Tibial artery (tissue), 4 donors: ENCODE data around the gene RASSF1.

Experiments
- DNase-seq, 2 donors: peaks; one replicate each; pipeline ENCODE4 v3.0.0-alpha.2; 2019
- H3K27ac ChIP-seq, 2 donors: fragments of 200-600 bp; sonication (generic) in 1 of 2; 1 replicate in 1 of 2; 2 replicates in 1 of 2; pipeline ENCODE4 v1.5.1; 2018 to 2019; ENCODE audit warnings: mild to moderate bottlenecking in 1 of 2
- H3K27me3 ChIP-seq, 2 donors: fragments of 200-600 bp; sonication (generic) in 1 of 2; one replicate each; pipeline versions ENCODE4 v1.5.1 to v1.6.0; 2016 to 2019
- H3K36me3 ChIP-seq, 3 donors: fragments of 200-600 bp; sonication (generic) in 2 of 3; one replicate each; pipeline ENCODE4 v1.5.1; 2016 to 2019; ENCODE audit warnings: mild to moderate bottlenecking in 2 of 3
- H3K4me1 ChIP-seq, 4 donors: fragments of 200-600 bp; sonication (generic) in 2 of 4; 1 replicate in 3 of 4; 2 replicates in 1 of 4; pipeline ENCODE4 v1.5.1; 2016 to 2019
- H3K4me3 ChIP-seq, 2 donors: fragments of 200-600 bp; sonication (generic) in 1 of 2; 1 replicate in 1 of 2; 2 replicates in 1 of 2; pipeline ENCODE4 v1.5.1; 2018 to 2019; ENCODE audit warnings: mild to moderate bottlenecking in 2 of 2
- H3K9me3 ChIP-seq, 3 donors: fragments of 200-600 bp; sonication (generic) in 1 of 3; one replicate each; pipeline ENCODE4 v1.5.1; 2016 to 2019
- CTCF ChIP-seq, 2 experiments: fragments of 200-600 bp in 1 of 2; fragments of 450-650 bp in 1 of 2; IDR thresholded peaks; one replicate each; pipeline ENCODE4 v1.5.1; 2017 to 2019; ENCODE audit warnings: antibody characterized with exemption in 2 of 2, mild to moderate bottlenecking in 1 of 2, moderate library complexity in 1 of 2
- intact Hi-C: fragments of 100-400 bp; cut with DNase I; formaldehyde crosslinking; loops from one replicate; pipeline ENCODE4 v1.15.0; 2023; ENCODE audit warnings: low total_unique reads

The RASSF1 gene

GRCh38 chr3:50356553-50356952 is 15.9 kb upstream of the RASSF1 start:
- TF ChIP-seq CTCF (IDR thresholded peaks at IDR 0.05), result no peak
- Histone ChIP-seq H3K4me1 (peaks cover 0 to 53% (median 43%) of the 10 kb centered on the region in 4 donors), H3K27ac (peak overlapping the region; percentile 22 to 97), H3K27me3 (no peaks in the 10 kb centered on the region), H3K4me3 (peak overlapping the region; percentile 68 to 87), H3K36me3 (peaks cover 19 to 40% (median 38%) of the 10 kb centered on the region in 3 donors), H3K9me3 (no peaks in the 10 kb centered on the region)
- no peak for DNase-seq
- intact Hi-C loops, result no loop called here

- H3K27ac ChIP-seq, result peak overlapping the region; percentile 22 to 97
- H3K4me3 ChIP-seq, result peak overlapping the region; percentile 68 to 87
- H3K36me3 ChIP-seq, result peaks cover 19 to 40% (median 38%) of the 10 kb centered on the region in 3 donors
- peaks cover 0 to 58% (median 48%) of the 10 kb centered on the region in 4 donors for H3K4me1 ChIP-seq
- DNase-seq, result no peak
- no peaks in the 10 kb centered on the region for H3K9me3 ChIP-seq
- TF ChIP-seq CTCF (IDR thresholded peaks at IDR 0.05), result no peak
- no peaks in the 10 kb centered on the region for H3K27me3 ChIP-seq
- intact Hi-C loops, result no loop called here
These were observed 15.4 kb upstream of the RASSF1 start for GRCh38 chr3:50355829-50356552.

GRCh38 chr3:50354850-50355249 is 14.2 kb upstream of the RASSF1 start:
- H3K9me3 ChIP-seq, result no peaks in the 10 kb centered on the region
- peaks cover 19 to 40% (median 38%) of the 10 kb centered on the region in 3 donors for H3K36me3 ChIP-seq
- intact Hi-C loops, result no loop called here
- DNase-seq, result no peak
- no peak overlapping the region for H3K4me3 ChIP-seq
- H3K27me3 ChIP-seq, result no peaks in the 10 kb centered on the region
- no peak for TF ChIP-seq CTCF (IDR thresholded peaks at IDR 0.05)
- no peak overlapping the region for H3K27ac ChIP-seq
- peaks cover 0 to 63% (median 52%) of the 10 kb centered on the region in 4 donors for H3K4me1 ChIP-seq

GRCh38 chr3:50354186-50354764 is 13.6 kb upstream of the RASSF1 start:
- H3K9me3 ChIP-seq, result no peaks in the 10 kb centered on the region
- DNase-seq, result no peak
- H3K27me3 ChIP-seq, result no peaks in the 10 kb centered on the region
- peaks cover 0 to 69% (median 56%) of the 10 kb centered on the region in 4 donors for H3K4me1 ChIP-seq
- no peak overlapping the region for H3K4me3 ChIP-seq
- no peak for TF ChIP-seq CTCF (IDR thresholded peaks at IDR 0.05)
- peaks cover 19 to 40% (median 38%) of the 10 kb centered on the region in 3 donors for H3K36me3 ChIP-seq
- intact Hi-C loops, result no loop called here
- no peak overlapping the region for H3K27ac ChIP-seq

GRCh38 chr3:50353245-50354004 is 12.8 kb upstream of the RASSF1 start:
- H3K27ac ChIP-seq, result no peak overlapping the region
- no peak for TF ChIP-seq CTCF (IDR thresholded peaks at IDR 0.05)
- intact Hi-C loops, result no loop called here
- H3K9me3 ChIP-seq, result no peaks in the 10 kb centered on the region
- no peak for DNase-seq
- no peak overlapping the region for H3K4me3 ChIP-seq
- H3K4me1 ChIP-seq, result peaks cover 0 to 71% (median 58%) of the 10 kb centered on the region in 4 donors
- H3K27me3 ChIP-seq, result no peaks in the 10 kb centered on the region
- peaks cover 19 to 44% (median 43%) of the 10 kb centered on the region in 3 donors for H3K36me3 ChIP-seq
